Activated CD4-positive, alpha-beta T cell treated with anti-CD3 and anti-CD28 coated beads for 24 hours (primary cell): ENCODE results near the gene SYNDIG1L.
A peak's percentile ranks its signal among the peaks of the same experiment; 100 is the strongest.
"Not testable (repeated sequence)": the region's sequence is repeated elsewhere in the genome, so short reads cannot be mapped to it uniquely, and the experiment has no call there.

Source experiments
- DNase-seq, 2 donors: peaks; one replicate each; pipeline ENCODE4 v3.0.0-alpha.2; 2020; ENCODE audit warnings: low read depth in 2 of 2

SYNDIG1L gene

GRCh38 chr14:74402401-74403251 lies 23.4 kb downstream of the SYNDIG1L start:
- no peak for DNase-seq

- peak; percentile 8 to 29 for DNase-seq
Measured at GRCh38 chr14:74401504-74402241, 24.3 kb downstream of the SYNDIG1L start.

GRCh38 chr14:74400919-74401503 lies 25.0 kb downstream of the SYNDIG1L start:
- no peak for DNase-seq

DNA sequence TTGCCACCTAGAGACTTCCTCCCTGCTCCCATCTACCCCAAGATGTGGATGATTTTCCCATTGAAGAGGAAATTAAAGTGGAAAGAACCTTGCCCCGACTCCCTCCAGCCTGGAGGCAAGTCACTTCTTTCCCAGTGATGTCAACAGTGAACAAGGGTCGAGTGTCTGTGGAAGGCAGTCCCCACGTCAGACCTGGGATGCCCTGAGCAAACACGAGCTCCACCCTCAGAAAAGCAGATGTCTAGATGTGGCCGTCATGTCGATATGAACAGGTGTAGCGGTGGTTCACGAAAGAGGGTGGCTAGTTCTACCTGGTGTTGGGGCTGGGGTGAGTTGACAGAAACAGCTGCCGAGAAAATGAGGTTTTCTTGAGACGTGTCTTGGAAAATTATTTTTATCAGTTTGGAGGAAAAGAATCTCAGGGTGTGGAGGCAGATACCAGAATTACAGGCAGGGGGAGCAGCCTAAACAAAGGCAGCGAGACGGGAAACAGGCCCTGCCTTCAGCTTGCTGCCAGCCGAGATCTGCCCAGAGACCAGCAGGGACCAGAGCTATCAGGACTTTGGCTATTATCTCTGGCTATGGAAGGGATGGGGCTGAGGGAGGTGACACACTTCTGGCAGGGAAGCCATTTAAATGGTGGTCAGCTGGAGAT lies 25.9 kb downstream of the SYNDIG1L start:
- DNase-seq, result no peak

DNA sequence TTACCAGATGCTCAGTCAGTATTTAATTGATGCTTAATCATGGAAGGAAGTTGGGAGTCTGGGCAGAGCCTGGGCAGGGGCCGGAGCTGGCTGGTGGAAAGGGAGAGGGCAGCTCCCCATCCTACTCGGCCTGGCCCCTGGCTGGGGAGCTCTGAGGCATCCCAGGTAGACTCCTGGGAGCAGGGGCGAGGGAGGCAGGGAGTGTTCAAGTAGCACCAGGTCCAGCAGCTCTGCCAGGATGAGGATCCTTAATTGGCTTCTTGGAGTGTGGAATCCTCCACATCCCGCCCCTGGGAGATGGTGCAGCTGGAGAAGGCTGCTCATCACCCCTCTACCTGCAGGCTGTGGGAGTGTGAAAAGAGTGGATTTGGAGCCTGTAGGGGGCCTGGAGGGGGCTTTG lies 30.9 kb downstream of the SYNDIG1L start:
- DNase-seq, result no peak

- DNase-seq, result no peak
Measured at GRCh38 chr14:74394549-74394948, 31.5 kb downstream of the SYNDIG1L start.

DNA sequence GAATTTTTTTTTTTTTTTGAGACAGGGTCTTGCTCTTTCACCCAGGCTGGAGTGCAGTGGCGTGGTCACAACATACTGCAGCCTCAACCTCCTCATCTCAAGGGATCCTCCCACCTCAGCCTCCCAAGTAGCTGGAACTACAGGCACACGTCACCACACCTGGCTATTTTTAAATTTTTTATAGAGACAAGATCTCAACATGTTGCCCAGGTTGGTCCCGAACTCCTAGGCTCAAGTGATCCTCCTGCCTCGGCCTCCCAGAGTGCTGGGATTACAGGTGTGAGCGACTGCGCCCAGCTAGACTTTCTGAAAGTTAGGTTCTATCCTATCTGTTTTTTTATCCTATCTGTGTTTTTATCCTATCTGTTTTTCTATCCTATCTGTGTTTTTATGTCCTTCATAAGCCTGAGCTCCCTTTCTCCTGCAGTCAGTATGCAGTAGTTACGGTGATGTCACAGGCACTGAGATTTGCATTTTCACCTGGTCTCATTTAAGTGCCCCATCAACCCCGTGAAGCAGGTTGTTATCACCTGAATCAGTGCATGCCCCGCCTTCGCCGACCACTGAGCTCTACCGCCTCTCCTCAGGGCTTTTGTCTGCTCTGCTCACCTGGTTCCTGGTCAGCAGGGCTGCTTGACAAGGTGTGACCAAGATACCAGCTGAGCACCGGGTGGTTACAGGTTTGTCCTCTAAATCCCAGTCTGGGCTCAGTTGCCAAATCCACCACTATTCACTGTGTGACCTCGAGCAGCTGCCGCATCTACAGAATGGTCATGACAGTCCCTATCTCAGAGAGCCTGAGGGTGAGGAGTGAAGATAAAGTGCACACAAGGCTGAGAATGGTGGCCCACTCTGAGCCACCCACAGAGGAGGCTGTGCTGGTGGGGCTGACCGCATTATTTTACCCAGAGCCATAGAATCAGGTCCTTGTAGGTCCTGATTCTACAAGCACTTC lies 33.1 kb downstream of the SYNDIG1L start:
- no peak for DNase-seq

- no peak for DNase-seq
Measured at GRCh38 chr14:74391479-74391878, 34.5 kb downstream of the SYNDIG1L start.

- DNase-seq, result not testable (repeated sequence)
Measured at GRCh38 chr14:74390505-74390904, 35.5 kb downstream of the SYNDIG1L start.

DNA sequence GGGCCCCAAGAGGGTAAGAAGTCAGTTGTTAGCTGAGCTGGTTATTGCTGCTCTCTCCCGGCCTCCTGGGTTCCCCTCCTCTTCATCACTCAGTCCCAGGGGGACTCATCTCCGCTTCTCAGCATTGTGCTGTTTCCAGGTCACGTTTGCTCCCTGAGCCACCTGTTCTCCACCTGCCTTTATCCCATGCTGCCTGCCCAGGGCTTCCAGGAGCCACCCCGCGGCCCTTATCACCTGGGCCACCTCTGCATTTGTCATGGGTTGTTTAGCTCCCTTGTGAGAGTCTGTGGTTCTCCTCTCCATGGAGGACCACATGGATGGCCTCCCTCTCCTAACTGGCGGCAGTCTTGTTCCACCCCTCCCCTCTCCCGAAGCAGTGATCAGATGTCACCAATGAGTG lies 36.0 kb downstream of the SYNDIG1L start:
- DNase-seq, result no peak

GRCh38 chr14:74382231-74382630 lies 43.8 kb downstream of the SYNDIG1L start:
- DNase-seq, result no peak

GRCh38 chr14:74381571-74381970 lies 44.4 kb downstream of the SYNDIG1L start:
- not testable (repeated sequence) for DNase-seq

- DNase-seq, result no peak
Measured at GRCh38 chr14:74380845-74381244, 45.2 kb downstream of the SYNDIG1L start.

- no peak for DNase-seq
Measured at GRCh38 chr14:74380172-74380571, 45.8 kb downstream of the SYNDIG1L start.

DNA sequence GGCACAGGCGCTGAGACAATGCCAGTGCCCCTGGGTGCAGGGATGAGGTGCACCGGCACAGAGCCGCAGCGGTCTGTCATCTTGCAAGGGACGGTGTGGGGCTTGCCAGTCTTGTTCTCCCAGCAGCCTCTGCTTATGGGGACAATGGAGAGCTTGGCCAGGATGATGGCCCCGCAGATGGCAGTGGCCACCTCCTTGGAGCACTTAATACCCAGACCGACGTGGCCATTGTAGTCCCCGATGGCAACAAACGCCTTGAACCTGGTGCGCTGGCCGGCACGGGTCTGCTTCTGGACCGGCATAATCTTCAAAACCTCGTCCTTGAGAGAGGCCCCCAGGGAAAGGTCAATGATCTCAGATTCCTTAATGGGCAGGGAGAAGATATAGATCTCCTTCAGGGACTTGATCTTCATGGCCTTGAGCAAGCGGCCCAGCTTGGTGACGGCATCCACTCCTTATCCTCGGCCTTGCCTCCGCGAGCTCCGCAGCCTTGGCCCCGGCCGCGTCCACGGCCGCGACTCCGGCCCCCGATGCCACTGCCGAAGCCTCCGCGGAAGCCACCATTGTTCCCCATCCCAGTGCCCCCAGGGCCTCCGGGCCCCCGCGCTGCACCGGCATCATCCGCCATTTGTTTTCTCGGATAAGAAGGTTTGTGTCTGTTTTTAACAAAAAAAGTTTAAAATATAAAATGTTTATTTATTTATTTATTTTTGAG lies 47.9 kb downstream of the SYNDIG1L start:
- DNase-seq, result no peak

- no peak for DNase-seq
Measured at GRCh38 chr14:74368441-74368840, 57.6 kb downstream of the SYNDIG1L start.

GRCh38 chr14:74368026-74368425 lies 58.0 kb downstream of the SYNDIG1L start:
- no peak for DNase-seq

DNA sequence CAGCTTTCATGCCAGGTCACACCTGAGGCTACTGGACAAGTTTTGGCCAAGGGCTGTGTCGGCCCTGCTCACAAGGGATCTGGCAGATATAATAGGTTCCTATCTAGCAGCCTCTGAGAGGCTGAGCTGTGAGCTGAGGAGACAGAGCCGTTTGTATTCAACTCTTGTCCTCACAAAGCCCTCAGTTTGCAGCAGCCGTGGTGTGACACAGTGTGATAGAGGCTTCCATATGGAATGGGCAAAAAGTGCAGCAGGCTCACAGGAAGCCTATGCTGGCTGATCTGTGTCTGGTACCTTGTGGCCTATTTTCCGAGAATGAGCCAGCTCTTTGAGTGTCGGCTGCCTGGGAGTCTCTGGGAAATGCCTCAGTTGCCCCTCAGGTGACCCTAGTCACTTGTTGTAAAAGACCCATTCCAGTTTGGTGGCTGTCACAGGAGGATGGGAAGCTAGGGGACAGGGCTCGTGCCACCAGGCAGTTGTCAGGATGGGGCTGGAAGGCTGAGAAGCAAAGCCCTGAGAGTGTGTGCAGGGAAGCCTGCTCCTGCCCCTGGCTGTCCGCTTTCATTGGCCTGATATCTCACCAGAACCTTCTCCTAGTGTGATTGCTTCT lies 61.6 kb downstream of the SYNDIG1L start:
- DNase-seq, result no peak

DNA sequence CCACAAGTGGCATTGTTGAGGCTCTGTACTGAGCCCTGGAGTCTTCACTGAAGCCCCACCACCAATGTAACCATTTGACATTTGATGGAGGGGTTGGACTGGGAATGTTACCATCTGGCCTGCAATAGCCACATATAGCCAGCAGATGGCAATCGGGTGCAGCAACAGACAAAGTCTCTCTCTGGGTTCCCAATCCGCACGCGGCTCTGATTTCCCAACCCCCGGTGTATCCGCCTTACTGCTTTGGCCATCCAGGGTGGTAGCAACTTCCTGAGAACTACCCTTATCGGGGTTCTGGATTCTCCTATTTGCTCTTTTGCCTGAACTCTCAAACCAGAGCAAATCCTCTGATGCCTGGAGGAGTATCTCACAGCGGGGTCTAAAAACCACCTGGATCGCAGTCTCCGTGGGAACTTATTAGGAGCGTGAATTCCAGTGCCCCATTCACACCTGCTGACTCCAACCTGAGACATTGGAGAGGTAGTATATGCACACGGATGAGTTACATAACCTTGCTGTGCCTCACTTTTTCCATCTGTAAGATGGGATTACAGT lies 63.6 kb downstream of the SYNDIG1L start:
- DNase-seq, result peak; percentile 39 to 58

GRCh38 chr14:74360163-74360562 lies 65.8 kb downstream of the SYNDIG1L start:
- no peak for DNase-seq
